Endothelial cell of umbilical vein (primary cell): Measurements from ENCODE around the gene NLRP5. TPM values are rescaled to one million over a fixed set of nuclear protein-coding genes. Genes with fewer than 3 reads are reported as not detected.

Experiments used
- BruUV-seq: library from RNA; stranded (reverse); fragments of 400-500 nt; replicated peaks from 2 replicates; lab custom pipeline; 2021; lab: Mats Ljungman, UMichigan
- CTCF ChIA-PET: fragments of 300-600, 350-600 bp; sonication (Branson Sonifier 250); formaldehyde crosslinking; loops from one replicate; lab custom pipeline; 2021; ENCODE audit warnings: antibody characterized with exemption, inconsistent platforms; lab: Charles Lee
- POLR2A ChIA-PET: fragments of 300-600, 350-600 bp; sonication (Branson Sonifier 250); formaldehyde crosslinking; loops from one replicate; lab custom pipeline; 2021; ENCODE audit warnings: antibody characterized with exemption, inconsistent platforms; lab: Charles Lee
- DNase-seq: peaks from one replicate; pipeline ENCODE4 v3.0.0-alpha.2; 2011; ENCODE audit warnings: low read depth, low spot score
- FAIRE-seq: peaks from 2 replicates; lab custom pipeline; 2011; peaks lifted over from hg19 to GRCh38; lab: Jason Lieb, UNC
- H2AFZ ChIP-seq: 2 replicates; pipeline ENCODE4 v1.6.0; 2012; ENCODE audit warnings: low read depth, low read length, control low read depth, inconsistent platforms
- H3K27ac ChIP-seq: 2 replicates; pipeline ENCODE4 v1.5.1; 2011; ENCODE audit warnings: low read depth, mild to moderate bottlenecking, control low read depth, low read length, moderate library complexity; ENCODE audit not compliant: insufficient read depth
- H3K27me3 ChIP-seq, 2 experiments: 2 replicates each; pipeline versions ENCODE4 v1.6.0 to v1.6.1; 2011; ENCODE audit warnings: low read length in 2 of 2, mixed read lengths in 1 of 2; ENCODE audit not compliant: control insufficient read depth in 2 of 2, insufficient read depth in 2 of 2
- H3K36me3 ChIP-seq, 2 experiments: 2 replicates in 1 of 2; 3 replicates in 1 of 2; pipeline ENCODE4 v1.5.1; 2011; ENCODE audit warnings: low read length in 2 of 2, mild to moderate bottlenecking in 1 of 2, moderate library complexity in 1 of 2; ENCODE audit not compliant: control insufficient read depth in 2 of 2, insufficient read depth in 2 of 2; ENCODE audit errors: extremely low read depth in 1 of 2
- H3K4me1 ChIP-seq: 3 replicates; pipeline ENCODE4 v1.5.1; 2011; ENCODE audit warnings: mild to moderate bottlenecking, low read length; ENCODE audit not compliant: control insufficient read depth, insufficient read depth; ENCODE audit errors: extremely low read depth
- H3K4me2 ChIP-seq: 2 replicates; pipeline ENCODE4 v1.6.1; 2011; ENCODE audit warnings: low read length, control low read depth, mixed read lengths; ENCODE audit not compliant: insufficient read depth
- H3K4me3 ChIP-seq, 3 experiments: fragments of 200-600 bp in 1 of 3; sonication (generic), shearing (Covaris generic) in 1 of 3; replicated peaks in 1 of 3; 2 replicates each; pipeline ENCODE4 v1.5.1; 2011 to 2016; ENCODE audit warnings: control low read depth in 3 of 3, low read length in 3 of 3, mild to moderate bottlenecking in 2 of 3, inconsistent platforms in 1 of 3, low read depth in 1 of 3, moderate library complexity in 1 of 3; ENCODE audit not compliant: insufficient read depth in 1 of 3
- H3K79me2 ChIP-seq: 2 replicates; pipeline ENCODE4 v1.6.0; 2012; ENCODE audit warnings: low read length, inconsistent platforms; ENCODE audit not compliant: control insufficient read depth, insufficient read depth
- H3K9ac ChIP-seq: replicated peaks from 2 replicates; pipeline ENCODE3; 2011; ENCODE audit warnings: low read length, control low read depth; ENCODE audit not compliant: insufficient read depth; ENCODE audit errors: extremely low read depth
- H3K9me1 ChIP-seq: replicated peaks from 3 replicates; pipeline ENCODE4 v1.6.0; 2011; ENCODE audit warnings: mild to moderate bottlenecking, low read length; ENCODE audit not compliant: control insufficient read depth, insufficient read depth; ENCODE audit errors: extremely low read depth
- H3K9me3 ChIP-seq: replicated peaks from 2 replicates; pipeline ENCODE4 v1.5.1; 2012; ENCODE audit warnings: low read length, inconsistent platforms; ENCODE audit not compliant: control insufficient read depth, insufficient read depth
- H4K20me1 ChIP-seq: replicated peaks from 2 replicates; pipeline ENCODE3; 2011; ENCODE audit warnings: mild to moderate bottlenecking, low read length; ENCODE audit not compliant: control insufficient read depth, insufficient read depth; ENCODE audit errors: extremely low read depth
- EZH2 ChIP-seq: IDR thresholded peaks from 2 replicates; pipeline ENCODE4 v1.6.1; 2012; ENCODE audit warnings: borderline replicate concordance, low read depth, mild to moderate bottlenecking, moderate library complexity, low read length, inconsistent platforms; ENCODE audit not compliant: severe bottlenecking
- FOS ChIP-seq: IDR thresholded peaks from 2 replicates; pipeline ENCODE4 v1.6.1; 2011; ENCODE audit warnings: mild to moderate bottlenecking, low read length, moderate library complexity, borderline replicate concordance; ENCODE audit not compliant: insufficient read depth
- GATA2 ChIP-seq: IDR thresholded peaks from 2 replicates; pipeline ENCODE4 v1.7.0; 2011; ENCODE audit warnings: low read depth, mild to moderate bottlenecking, moderate library complexity, mixed read lengths, low read length; ENCODE audit not compliant: insufficient read length, insufficient read depth
- JUN ChIP-seq: IDR thresholded peaks from 2 replicates; pipeline ENCODE4 v1.6.1; 2011; ENCODE audit warnings: borderline replicate concordance, low read depth; ENCODE audit not compliant: insufficient read length, insufficient read depth
- MAX ChIP-seq: IDR thresholded peaks from 2 replicates; pipeline ENCODE4 v1.6.1; 2011; ENCODE audit not compliant: insufficient read depth, insufficient read length
- MYC ChIP-seq: IDR thresholded peaks from one replicate; pipeline ENCODE4 v1.6.1; 2011; ENCODE audit warnings: mild to moderate bottlenecking, low read depth, low read length
- POLR2A ChIP-seq: IDR thresholded peaks from 2 replicates; pipeline ENCODE4 v1.6.1; 2012; ENCODE audit warnings: low read depth, mild to moderate bottlenecking, control low read depth, low read length
- POLR2AphosphoS5 ChIP-seq: IDR thresholded peaks from 2 replicates; pipeline ENCODE4 v1.6.1; 2012; ENCODE audit warnings: low read depth, mild to moderate bottlenecking, control low read depth, low read length, moderate library complexity; ENCODE audit not compliant: insufficient read depth
- dilution Hi-C: fragments of 300-500 bp; cut with MboI; formaldehyde crosslinking; loops from one replicate; pipeline ENCODE4 v1.15.0; 2019; ENCODE audit warnings: low sequenced_read_pairs; ENCODE audit not compliant: extremely low pct_ligation_motif_present
- intact Hi-C: fragments of 100-400 bp; cut with micrococcal nuclease; formaldehyde crosslinking; loops from one replicate; pipeline ENCODE4 v1.10.0; 2022
- polyA plus RNA-seq, 4 experiments: library from polyadenylated mRNA; depleted of rRNA in 3 of 4; stranded (reverse) in 3 of 4; unstranded in 1 of 4; fragments of >200 nt; gene quantifications; 2 replicates each; pipeline versions ENCODE4 v1.2.1 to v1.2.3, GENCODE V29; 2011 to 2012; ENCODE audit warnings: missing spikeins in 1 of 4
- total RNA-seq: library from RNA; stranded (reverse); gene quantifications from 2 replicates; pipeline ENCODE4 v1.2.3, GENCODE V29; 2021
- TF ChIP-seq, protein P1 (sequence below), 2 donors: IDR thresholded peaks; 1 replicate in 1 of 2; 2 replicates in 1 of 2; pipeline ENCODE4 v1.5.1; 2011; ENCODE audit warnings: low read length in 2 of 2, mild to moderate bottlenecking in 2 of 2, moderate library complexity in 2 of 2, control low read depth in 1 of 2, inconsistent platforms in 1 of 2, low read depth in 1 of 2; ENCODE audit not compliant: insufficient read depth in 1 of 2; ENCODE audit errors: extremely low read depth in 1 of 2

Gene NLRP5
- total and polyA plus RNA-seq, 2 donors (not counting 3 experiments of a cell fraction or from before 2014, with no cell fraction given), result not detected

DNA sequence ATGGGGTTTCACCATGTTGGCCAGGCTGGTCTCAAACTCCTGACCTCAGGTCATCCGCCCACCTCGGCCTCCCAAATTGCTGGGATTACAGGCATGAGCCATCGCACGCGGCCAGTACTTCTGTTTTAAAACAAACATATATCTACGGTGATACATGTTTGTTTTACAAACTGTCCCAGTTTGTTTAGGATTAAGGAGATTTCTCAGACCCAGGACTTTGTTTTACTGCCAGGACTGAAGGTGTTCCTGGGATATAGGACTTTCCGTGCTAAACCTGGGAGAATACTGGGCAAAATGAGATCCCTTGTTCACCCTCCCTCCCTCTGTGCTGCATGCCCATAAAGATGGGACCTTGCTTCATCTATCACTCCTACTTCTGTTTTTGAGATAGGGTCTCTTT, 30.1 kb upstream of the NLRP5 start:
- Histone ChIP-seq H2AFZ (no peak overlapping the region), H3K27me3 (no peaks in the 10 kb centered on the region), H3K9me1 (no peaks in the 10 kb centered on the region), H3K9me3 (peaks cover 6% of the 10 kb centered on the region), H3K27ac (no peak overlapping the region), H3K9ac (no peak overlapping the region), H3K4me2 (no peak overlapping the region), H3K4me3 (no peak overlapping the region), H3K36me3 (no peaks in the 10 kb centered on the region), H4K20me1 (no peaks in the 10 kb centered on the region), H3K79me2 (no peaks in the 10 kb centered on the region), H3K4me1 (no peaks in the 10 kb centered on the region)
- FAIRE-seq (no peak), DNase-seq (no peak)
- no peak for TF ChIP-seq GATA2
- TF ChIP-seq MAX, result no peak
- TF ChIP-seq MYC, result no peak
- TF ChIP-seq, protein P1, sequence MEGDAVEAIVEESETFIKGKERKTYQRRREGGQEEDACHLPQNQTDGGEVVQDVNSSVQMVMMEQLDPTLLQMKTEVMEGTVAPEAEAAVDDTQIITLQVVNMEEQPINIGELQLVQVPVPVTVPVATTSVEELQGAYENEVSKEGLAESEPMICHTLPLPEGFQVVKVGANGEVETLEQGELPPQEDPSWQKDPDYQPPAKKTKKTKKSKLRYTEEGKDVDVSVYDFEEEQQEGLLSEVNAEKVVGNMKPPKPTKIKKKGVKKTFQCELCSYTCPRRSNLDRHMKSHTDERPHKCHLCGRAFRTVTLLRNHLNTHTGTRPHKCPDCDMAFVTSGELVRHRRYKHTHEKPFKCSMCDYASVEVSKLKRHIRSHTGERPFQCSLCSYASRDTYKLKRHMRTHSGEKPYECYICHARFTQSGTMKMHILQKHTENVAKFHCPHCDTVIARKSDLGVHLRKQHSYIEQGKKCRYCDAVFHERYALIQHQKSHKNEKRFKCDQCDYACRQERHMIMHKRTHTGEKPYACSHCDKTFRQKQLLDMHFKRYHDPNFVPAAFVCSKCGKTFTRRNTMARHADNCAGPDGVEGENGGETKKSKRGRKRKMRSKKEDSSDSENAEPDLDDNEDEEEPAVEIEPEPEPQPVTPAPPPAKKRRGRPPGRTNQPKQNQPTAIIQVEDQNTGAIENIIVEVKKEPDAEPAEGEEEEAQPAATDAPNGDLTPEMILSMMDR (IDR thresholded peaks at IDR 0.05; ENCODE audit: extremely low read depth in 1 of 2, insufficient read depth in 1 of 2, low read depth in 1 of 2, low read length in 2 of 2), result no peak
- TF ChIP-seq FOS, result no peak
- no peak for TF ChIP-seq POLR2A
- TF ChIP-seq POLR2AphosphoS5, result no peak
- TF ChIP-seq JUN, result no peak
- TF ChIP-seq EZH2, result no peak
- dilution Hi-C loops, result no loop called here
- ChIA-PET CTCF (no interaction called here), POLR2A (no interaction called here)
- no TSS peak for BruUV-seq
- intact Hi-C loops, result no loop called here
